ENCODE measurements around the gene RNASE13. TPM values are rescaled to one million over a fixed set of nuclear protein-coding genes. Genes with fewer than 3 reads are reported as not detected.

Gene RNASE13
- total and polyA plus RNA-seq, 2 of the 4 experiments (the other 2 are of a cell fraction): not detected

DNA sequence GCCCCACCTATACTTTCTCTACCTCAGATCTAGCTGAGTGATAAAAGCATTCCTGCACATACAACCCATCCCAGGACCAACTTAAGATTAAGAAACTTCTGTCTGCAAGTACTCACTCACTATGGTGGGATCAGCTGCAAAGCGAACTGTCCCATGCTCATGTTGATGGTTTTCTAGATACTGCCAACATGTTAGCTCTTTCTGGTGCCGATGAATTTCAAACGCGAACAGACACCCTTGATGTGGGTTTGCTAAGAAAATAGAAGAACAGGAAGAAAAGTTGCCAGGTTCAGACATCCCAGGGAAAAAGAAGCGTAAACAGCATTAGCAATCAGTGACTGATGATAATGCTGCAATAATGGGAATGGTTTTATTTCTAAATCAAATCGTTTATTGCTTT, 37.0 kb downstream of the RNASE13 start:
- H3K4me1 ChIP-seq (ENCODE audit: control insufficient read depth, insufficient read depth, low read length): peaks cover 3% of the 10 kb centered on the region
- H3K4me2 ChIP-seq (ENCODE audit: low read depth, low read length): no peak overlapping the region
- TF ChIP-seq SMC3 (IDR thresholded peaks at IDR 0.05; ENCODE audit: low read depth, low read length) (no peak), CHD1 (IDR thresholded peaks at IDR 0.05; ENCODE audit: low read depth, low read length) (no peak), RAD21 (IDR thresholded peaks at IDR 0.05; ENCODE audit: low read length) (no peak), MXI1 (IDR thresholded peaks at IDR 0.05; ENCODE audit: borderline replicate concordance, low read depth, low read length) (no peak), POLR2A (IDR thresholded peaks at IDR 0.05; ENCODE audit: low read depth, low read length) (no peak), NFE2L2 (IDR thresholded peaks at IDR 0.05; ENCODE audit: low read depth, low read length) (no peak), ELK1 (IDR thresholded peaks at IDR 0.05; ENCODE audit: borderline replicate concordance, low read depth, low read length) (no peak), RFX5 (IDR thresholded peaks at IDR 0.05; ENCODE audit: low read depth, low read length) (no peak), CEBPB (IDR thresholded peaks at IDR 0.05; ENCODE audit: low read depth, low read length) (no peak), RCOR1 (IDR thresholded peaks at IDR 0.05; ENCODE audit: insufficient replicate concordance, low read length) (no peak), CTCF (conservative IDR thresholded peaks at IDR 0.05; ENCODE audit: low read depth, low read length) (no peak), FOS (IDR thresholded peaks at IDR 0.05; ENCODE audit: low read depth, low read length) (no peak), BHLHE40 (IDR thresholded peaks at IDR 0.05; ENCODE audit: low read depth, low read length) (no peak), MAZ (IDR thresholded peaks at IDR 0.05; ENCODE audit: borderline replicate concordance, low read depth, low read length) (no peak), MAFK (IDR thresholded peaks at IDR 0.05; ENCODE audit: low read depth, low read length) (no peak)
- TF ChIP-seq, protein P1, sequence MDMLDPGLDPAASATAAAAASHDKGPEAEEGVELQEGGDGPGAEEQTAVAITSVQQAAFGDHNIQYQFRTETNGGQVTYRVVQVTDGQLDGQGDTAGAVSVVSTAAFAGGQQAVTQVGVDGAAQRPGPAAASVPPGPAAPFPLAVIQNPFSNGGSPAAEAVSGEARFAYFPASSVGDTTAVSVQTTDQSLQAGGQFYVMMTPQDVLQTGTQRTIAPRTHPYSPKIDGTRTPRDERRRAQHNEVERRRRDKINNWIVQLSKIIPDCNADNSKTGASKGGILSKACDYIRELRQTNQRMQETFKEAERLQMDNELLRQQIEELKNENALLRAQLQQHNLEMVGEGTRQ (IDR thresholded peaks at IDR 0.05; ENCODE audit: low read depth, low read length): no peak

More for the DNA sequence above, 37.0 kb downstream of the RNASE13 start:
- WGBS, 2 experiments (ENCODE audit: extremely low coverage in 2 of 2, insufficient read length in 1 of 2): 96% methylated on average over 4 of the region's 6 CpGs; no CpG with 5 or more reads in 1 of the 2 experiments
- intact Hi-C loops (cut with micrococcal nuclease) (no loop called here), dilution Hi-C loops (cut with HindIII; ENCODE audit: low sequenced_read_pairs, unreplicated experiment) (no loop called here), in situ Hi-C loops (cut with MboI; ENCODE audit: low sequenced_read_pairs) (loop anchor here (25.0 kb wide), 1 partner anchor 660 kb away; the partner anchor contains the start of genes CCNB1IP1 and PARP2)
- H2AFZ ChIP-seq (replicated peaks; ENCODE audit: low read length, poor library complexity): no peak overlapping the region
- no peak overlapping the region for H3K56ac ChIP-seq (ENCODE audit: extremely low read depth, insufficient read depth, low read length)
- no peak overlapping the region for H4K5ac ChIP-seq (ENCODE audit: low read depth, low read length)
- ATAC-seq (ENCODE audit: low read depth) (no peak), DNase-seq (no peak)
- no peaks in the 10 kb centered on the region for H3K9me3 ChIP-seq (ENCODE audit: control insufficient read depth, insufficient read depth, low read length)
- H3K9me1 ChIP-seq (ENCODE audit: insufficient read depth, low read length): no peaks in the 10 kb centered on the region
- H3K79me1 ChIP-seq (ENCODE audit: low read depth in 1 of 2, low read length in 2 of 2): peaks cover 0 to under 1% of the 10 kb centered on the region in 2 experiments; a peak in 1 of 4 replicates
- H3K18ac ChIP-seq (ENCODE audit: low read depth, low read length): no peak overlapping the region
- H4K8ac ChIP-seq (ENCODE audit: low read depth in 2 of 2, low read length in 2 of 2): no peak overlapping the region
- no peak overlapping the region for H4K91ac ChIP-seq (ENCODE audit: insufficient read depth, low read depth, low read length)
- H3K36me3 ChIP-seq (ENCODE audit: control insufficient read depth, insufficient read depth, low read length): peaks cover 25% of the 10 kb centered on the region
- H2BK20ac ChIP-seq (ENCODE audit: low read depth, low read length): no peak overlapping the region
- no peak overlapping the region for H2BK120ac ChIP-seq (ENCODE audit: low read depth, low read length)
- no peak overlapping the region for H2BK15ac ChIP-seq (ENCODE audit: low read depth, low read length)
- CTCF ChIA-PET: interaction anchor here (0.6 kb wide), 3 partner anchors 65 to 548 kb away, joined by 3 to 6 read pairs (median 4); no protein-coding TSS in a partner anchor
- no peak overlapping the region for H2AK9ac ChIP-seq (replicated peaks; ENCODE audit: low read depth, low read length, poor library complexity)
- H3K9ac ChIP-seq (ENCODE audit: low read depth, low read length): no peak overlapping the region
- no peak overlapping the region for H3K14ac ChIP-seq (replicated peaks; ENCODE audit: low read depth, low read length)
- no peaks in the 10 kb centered on the region for H4K20me1 ChIP-seq (ENCODE audit: insufficient read depth, low read length)
- POLR2A ChIA-PET (ENCODE audit: unreplicated experiment): no interaction called here
- peaks cover 2% of the 10 kb centered on the region for H3K27me3 ChIP-seq (ENCODE audit: control insufficient read depth, insufficient read depth, low read length)
- no peak overlapping the region for H2BK5ac ChIP-seq (ENCODE audit: low read depth, low read length, poor library complexity, severe bottlenecking)
- BruUV-seq (replicated peaks): no TSS peak
- H3K27ac ChIP-seq (ENCODE audit: insufficient read depth, low read length): no peak overlapping the region
- no peak overlapping the region for H3K23ac ChIP-seq (ENCODE audit: low read depth, low read length)
- no peak overlapping the region for H2AK5ac ChIP-seq (ENCODE audit: low read depth, low read length)
- no peak overlapping the region for H3K4me3 ChIP-seq (ENCODE audit: insufficient read depth, low read depth, low read length)
- no peak overlapping the region for H3K4ac ChIP-seq (ENCODE audit: low read depth, low read length)

Data from IMR-90 (cell line).